NCI-H1417 (cell line): ENCODE data around the gene PRTG.
A peak's percentile ranks its signal among the peaks of the same experiment; 100 is the strongest.
"Not testable (repeated sequence)": the region's sequence is repeated elsewhere in the genome, so short reads cannot be mapped to it uniquely, and the experiment has no call there.

ENCODE experiments used
- DNase-seq, 3 experiments: peaks; one replicate each; lab custom pipeline; 2025; lab: John Stamatoyannopoulos, UW

Gene PRTG, protein sequence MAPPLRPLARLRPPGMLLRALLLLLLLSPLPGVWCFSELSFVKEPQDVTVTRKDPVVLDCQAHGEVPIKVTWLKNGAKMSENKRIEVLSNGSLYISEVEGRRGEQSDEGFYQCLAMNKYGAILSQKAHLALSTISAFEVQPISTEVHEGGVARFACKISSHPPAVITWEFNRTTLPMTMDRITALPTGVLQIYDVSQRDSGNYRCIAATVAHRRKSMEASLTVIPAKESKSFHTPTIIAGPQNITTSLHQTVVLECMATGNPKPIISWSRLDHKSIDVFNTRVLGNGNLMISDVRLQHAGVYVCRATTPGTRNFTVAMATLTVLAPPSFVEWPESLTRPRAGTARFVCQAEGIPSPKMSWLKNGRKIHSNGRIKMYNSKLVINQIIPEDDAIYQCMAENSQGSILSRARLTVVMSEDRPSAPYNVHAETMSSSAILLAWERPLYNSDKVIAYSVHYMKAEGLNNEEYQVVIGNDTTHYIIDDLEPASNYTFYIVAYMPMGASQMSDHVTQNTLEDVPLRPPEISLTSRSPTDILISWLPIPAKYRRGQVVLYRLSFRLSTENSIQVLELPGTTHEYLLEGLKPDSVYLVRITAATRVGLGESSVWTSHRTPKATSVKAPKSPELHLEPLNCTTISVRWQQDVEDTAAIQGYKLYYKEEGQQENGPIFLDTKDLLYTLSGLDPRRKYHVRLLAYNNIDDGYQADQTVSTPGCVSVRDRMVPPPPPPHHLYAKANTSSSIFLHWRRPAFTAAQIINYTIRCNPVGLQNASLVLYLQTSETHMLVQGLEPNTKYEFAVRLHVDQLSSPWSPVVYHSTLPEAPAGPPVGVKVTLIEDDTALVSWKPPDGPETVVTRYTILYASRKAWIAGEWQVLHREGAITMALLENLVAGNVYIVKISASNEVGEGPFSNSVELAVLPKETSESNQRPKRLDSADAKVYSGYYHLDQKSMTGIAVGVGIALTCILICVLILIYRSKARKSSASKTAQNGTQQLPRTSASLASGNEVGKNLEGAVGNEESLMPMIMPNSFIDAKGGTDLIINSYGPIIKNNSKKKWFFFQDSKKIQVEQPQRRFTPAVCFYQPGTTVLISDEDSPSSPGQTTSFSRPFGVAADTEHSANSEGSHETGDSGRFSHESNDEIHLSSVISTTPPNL

GRCh38 chr15:55742927-55743728 lies at the start of gene PRTG:
PRTG (minus strand) TSS chr15:55743152; CDS start chr15:55742931, 221 bp downstream.
- peak in 2 of 3 experiments; percentile 87 to 90 for DNase-seq

- peak; percentile 39 to 86 (median 77) for DNase-seq
Measured at GRCh38 chr15:55791551-55792400, 48.8 kb upstream of the PRTG start.

DNA sequence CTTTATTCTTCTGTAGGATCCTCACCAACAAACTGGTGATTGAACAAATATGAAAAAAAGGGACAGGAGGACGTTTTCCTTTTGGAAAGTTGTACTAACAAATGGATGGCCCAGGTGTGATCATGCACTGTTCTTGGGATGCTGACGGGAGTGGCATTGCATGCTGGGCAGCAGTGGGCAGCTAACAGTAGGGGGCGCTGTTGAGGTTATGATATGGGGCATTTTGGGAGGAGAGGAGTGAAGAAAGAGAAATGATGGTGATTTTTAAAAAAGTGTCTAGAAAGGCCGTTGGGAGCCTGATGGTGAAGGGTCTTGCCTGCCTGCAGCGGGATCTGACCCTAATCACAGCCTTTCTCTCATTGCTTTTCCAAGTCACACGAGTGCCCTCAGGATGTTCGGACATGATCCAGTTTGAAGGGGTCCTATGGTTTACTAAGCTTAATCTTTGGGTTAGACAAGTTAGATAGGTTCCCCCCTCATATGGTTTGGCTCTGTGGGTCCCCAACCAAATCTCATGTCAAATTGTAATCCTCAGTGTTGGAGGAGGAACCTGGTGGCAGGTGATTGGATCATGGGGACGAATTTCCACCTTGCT lies 46.2 kb upstream of the PRTG start:
- DNase-seq, result no peak

- DNase-seq, result no peak
Measured at GRCh38 chr15:55786341-55786740, 43.4 kb upstream of the PRTG start.

- DNase-seq, result not testable (repeated sequence)
Measured at GRCh38 chr15:55785593-55785992, 42.6 kb upstream of the PRTG start.

DNA sequence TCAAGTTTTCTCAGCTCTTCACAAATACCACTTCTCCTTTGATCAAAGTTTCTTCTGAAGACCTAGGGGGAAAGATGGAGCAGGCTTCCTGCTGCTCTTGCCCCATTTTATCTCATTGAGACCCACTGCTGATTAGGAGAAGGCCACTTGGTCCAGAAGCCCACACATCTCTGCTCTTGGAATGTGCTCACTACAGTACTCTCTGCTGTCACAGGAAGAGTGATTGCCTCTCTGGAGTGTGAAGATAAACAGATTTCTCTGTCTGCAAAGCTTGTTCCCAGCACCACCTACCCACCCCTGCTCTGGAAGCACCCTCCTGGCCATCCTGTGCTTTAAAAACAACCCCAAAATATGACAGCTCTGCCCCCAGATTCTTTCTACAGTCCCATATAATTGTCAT lies 41.3 kb upstream of the PRTG start:
- DNase-seq, result peak in 1 of 3 experiments; percentile 15

DNA sequence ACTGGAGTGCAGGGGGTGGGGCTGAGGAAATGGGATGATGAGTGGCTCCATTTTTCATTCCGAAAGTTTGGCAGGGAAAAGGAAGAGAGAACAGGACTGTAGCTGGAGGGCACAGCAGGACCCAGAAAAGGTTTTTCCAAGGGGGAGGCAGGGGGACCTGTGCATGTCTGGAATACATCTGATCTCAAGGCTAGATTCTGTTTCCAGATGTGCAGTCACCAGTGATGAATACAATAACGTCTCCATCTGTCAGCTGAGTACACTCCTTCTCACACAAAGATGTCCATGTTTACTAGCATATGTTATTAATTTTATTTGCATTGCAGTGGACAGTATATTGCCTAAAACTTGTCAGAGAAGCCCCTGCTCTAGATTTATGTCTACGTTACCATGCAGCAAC lies 39.9 kb upstream of the PRTG start:
- no peak for DNase-seq

- DNase-seq, result no peak
Measured at GRCh38 chr15:55780292-55780691, 37.3 kb upstream of the PRTG start.

DNA sequence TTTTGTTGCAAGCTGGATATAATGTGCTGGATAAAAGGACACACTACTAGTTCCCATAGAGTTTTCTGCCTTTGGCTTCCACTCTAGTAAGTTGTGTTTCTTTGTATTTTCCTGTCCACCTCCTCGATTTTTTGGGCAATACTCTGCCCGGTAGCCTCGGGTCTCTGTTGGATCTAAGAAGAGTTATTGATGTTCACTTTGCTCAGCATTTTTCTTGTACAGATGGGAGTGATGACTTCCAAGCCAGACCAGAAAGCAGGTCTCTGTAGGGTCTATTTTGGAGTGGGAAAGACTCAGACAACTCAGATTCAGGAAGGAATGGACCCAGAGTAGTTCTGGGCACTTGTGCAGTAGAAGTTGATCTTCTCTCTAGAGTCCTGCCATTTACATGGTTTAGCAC lies 36.0 kb upstream of the PRTG start:
- DNase-seq, result no peak

GRCh38 chr15:55775316-55775715 lies 32.4 kb upstream of the PRTG start:
- peak in 2 of 3 experiments; percentile 8 to 49 for DNase-seq

- DNase-seq, result peak; percentile 16 to 58 (median 28)
Measured at GRCh38 chr15:55774113-55774970, 31.4 kb upstream of the PRTG start.

DNA sequence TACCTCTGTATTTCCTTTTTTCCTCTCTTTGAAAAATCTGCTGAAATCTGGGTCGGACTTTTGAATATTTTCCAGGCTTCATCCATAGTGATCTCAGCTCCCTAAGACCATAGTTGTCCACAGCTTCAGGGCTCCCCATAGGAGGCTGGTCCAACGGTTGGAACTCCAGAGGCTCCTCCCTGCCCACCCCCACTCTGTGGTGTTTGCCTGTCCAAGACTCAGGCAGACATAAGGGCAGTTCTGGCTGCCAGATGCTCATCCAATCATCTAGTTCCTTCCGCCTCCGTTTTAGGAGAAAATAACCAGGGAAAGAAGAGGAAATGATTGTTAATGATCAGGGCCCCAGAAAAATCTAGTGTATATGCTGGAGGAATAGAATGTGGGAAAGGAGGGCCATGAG lies 27.9 kb upstream of the PRTG start:
- DNase-seq, result no peak

GRCh38 chr15:55770261-55770660 lies 27.3 kb upstream of the PRTG start:
- no peak for DNase-seq

DNA sequence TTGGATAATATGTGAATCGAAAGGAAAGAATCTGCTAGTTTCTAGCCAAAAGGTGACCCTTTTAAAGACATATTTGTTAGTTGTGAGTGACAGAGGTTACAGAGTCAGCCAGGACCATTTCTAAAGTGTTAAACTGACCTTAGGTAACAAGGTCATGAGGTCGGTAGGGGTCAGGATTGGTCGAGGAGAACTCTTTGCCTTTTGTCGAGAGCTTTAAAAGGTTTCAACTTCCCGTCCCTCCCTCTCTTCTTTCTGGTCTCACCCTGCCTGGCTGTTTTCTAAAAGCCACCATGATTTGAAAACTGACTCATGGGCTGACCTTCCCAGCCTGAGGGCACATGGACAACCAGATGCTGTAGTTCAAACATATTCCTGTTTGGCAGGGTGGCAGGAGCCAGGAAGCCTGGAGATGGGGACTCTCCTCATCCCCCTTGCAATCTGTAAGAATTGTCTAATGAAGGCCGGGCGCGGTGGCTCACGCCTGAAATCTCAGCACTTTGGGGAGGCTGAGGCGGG lies 25.8 kb upstream of the PRTG start:
- DNase-seq, result no peak

GRCh38 chr15:55766676-55767075 lies 23.7 kb upstream of the PRTG start:
- no peak for DNase-seq

DNA sequence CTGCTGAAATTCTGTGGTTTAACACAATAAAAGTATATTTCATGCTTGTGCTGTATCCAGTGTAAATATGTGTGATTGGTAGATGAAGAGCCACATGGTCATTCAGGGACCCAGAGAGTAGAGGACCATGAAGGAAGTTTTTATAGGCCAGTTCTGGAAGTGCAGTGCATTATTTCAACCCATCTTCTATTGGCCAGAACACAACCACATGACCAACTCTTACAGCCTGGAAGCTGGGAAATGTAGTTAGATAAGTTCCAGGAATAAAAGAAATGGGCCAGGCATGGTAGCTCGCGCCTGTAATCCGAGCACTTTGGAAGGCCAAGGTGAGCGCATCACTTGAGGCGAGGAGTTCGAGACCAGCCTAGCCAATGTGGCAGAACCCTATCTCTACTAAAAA lies 21.4 kb upstream of the PRTG start:
- DNase-seq, result no peak

GRCh38 chr15:55758580-55758986 lies 15.6 kb upstream of the PRTG start:
- DNase-seq, result no peak

DNA sequence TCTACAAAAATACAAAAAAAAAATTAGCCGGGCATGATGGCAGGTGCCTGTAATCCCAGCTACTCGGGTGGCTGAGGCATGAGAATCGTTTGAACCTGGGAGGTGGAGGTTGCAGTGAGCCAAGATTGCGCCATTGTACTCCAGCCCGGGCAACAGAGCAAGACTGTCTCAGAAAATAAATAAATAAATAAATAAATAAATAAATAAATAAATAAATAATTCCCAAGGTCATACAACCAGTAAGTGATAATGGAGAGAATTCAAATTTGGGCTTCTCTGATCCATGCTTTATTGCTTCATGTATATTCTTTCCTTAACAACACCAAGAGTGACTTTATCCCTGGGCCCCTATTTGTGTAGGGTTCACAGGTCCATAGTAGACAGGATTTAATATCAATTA lies 10.5 kb upstream of the PRTG start:
- not testable (repeated sequence) for DNase-seq

- DNase-seq, result no peak
Measured at GRCh38 chr15:55750706-55751105, 7.8 kb upstream of the PRTG start.
